BE2C (cell line): ENCODE results near the gene KAZN.

Experiments
- DNase-seq: peaks from one replicate; pipeline ENCODE4 v3.0.0-alpha.2; 2020
- H3K27me3 ChIP-seq: fragments of 250-450 bp; sonication (Bioruptor Pico); 2 replicates; pipeline ENCODE4 v1.5.1; 2020; ENCODE audit warnings: mild to moderate bottlenecking
- H3K36me3 ChIP-seq: fragments of 250-450 bp; sonication (Bioruptor Pico); 2 replicates; pipeline ENCODE4 v1.5.1; 2020; ENCODE audit warnings: mild to moderate bottlenecking
- H3K4me1 ChIP-seq: fragments of 250-450 bp; sonication (Bioruptor Pico); 2 replicates; pipeline ENCODE4 v1.5.1; 2020
- H3K4me3 ChIP-seq: 2 replicates; pipeline ENCODE4 v1.5.1; 2011; ENCODE audit warnings: low read depth, low read length
- H3K9me3 ChIP-seq: fragments of 250-450 bp; sonication (Bioruptor Pico); 2 replicates; pipeline ENCODE4 v1.5.1; 2020
- TF ChIP-seq, protein P1 (sequence below): IDR thresholded peaks from 2 replicates; pipeline ENCODE4 v1.5.1; 2012; ENCODE audit warnings: mild to moderate bottlenecking, low read depth, low read length

KAZN gene

GRCh38 chr1:15120251-15120945 is 521.9 kb downstream of the KAZN start:
- Histone ChIP-seq H3K4me1 (no peaks in the 10 kb centered on the region), H3K4me3 (no peak overlapping the region), H3K36me3 (no peaks in the 10 kb centered on the region), H3K27me3 (no peaks in the 10 kb centered on the region), H3K9me3 (no peaks in the 10 kb centered on the region)
- no peak for DNase-seq
- TF ChIP-seq, protein P1, sequence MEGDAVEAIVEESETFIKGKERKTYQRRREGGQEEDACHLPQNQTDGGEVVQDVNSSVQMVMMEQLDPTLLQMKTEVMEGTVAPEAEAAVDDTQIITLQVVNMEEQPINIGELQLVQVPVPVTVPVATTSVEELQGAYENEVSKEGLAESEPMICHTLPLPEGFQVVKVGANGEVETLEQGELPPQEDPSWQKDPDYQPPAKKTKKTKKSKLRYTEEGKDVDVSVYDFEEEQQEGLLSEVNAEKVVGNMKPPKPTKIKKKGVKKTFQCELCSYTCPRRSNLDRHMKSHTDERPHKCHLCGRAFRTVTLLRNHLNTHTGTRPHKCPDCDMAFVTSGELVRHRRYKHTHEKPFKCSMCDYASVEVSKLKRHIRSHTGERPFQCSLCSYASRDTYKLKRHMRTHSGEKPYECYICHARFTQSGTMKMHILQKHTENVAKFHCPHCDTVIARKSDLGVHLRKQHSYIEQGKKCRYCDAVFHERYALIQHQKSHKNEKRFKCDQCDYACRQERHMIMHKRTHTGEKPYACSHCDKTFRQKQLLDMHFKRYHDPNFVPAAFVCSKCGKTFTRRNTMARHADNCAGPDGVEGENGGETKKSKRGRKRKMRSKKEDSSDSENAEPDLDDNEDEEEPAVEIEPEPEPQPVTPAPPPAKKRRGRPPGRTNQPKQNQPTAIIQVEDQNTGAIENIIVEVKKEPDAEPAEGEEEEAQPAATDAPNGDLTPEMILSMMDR = no peak

DNA sequence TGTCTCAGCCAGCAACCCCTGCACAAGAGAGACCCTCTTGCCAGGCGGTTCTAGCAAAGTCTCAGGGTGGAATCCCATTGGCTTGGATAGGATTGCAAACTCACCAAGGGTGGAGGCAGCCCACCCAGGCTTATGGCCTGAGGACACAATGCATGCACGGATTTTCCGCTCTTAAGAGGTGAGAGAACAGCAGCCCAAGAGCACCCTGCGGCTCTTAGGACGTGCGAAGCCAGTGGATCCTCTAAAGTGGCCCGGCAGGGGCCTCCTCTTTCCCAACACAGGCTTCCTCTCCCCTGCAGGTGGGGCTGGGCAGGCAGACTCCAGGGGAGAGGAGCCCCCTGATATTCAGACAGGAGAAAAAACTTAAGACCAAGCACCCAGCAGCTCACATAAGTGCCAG is 523.8 kb downstream of the KAZN start:
- H3K36me3 ChIP-seq = no peaks in the 10 kb centered on the region
- H3K4me3 ChIP-seq = no peak overlapping the region
- H3K9me3 ChIP-seq = no peaks in the 10 kb centered on the region
- TF ChIP-seq, protein P1 = no peak
- DNase-seq = no peak
- H3K27me3 ChIP-seq = no peaks in the 10 kb centered on the region
- no peaks in the 10 kb centered on the region for H3K4me1 ChIP-seq

GRCh38 chr1:15123270-15123669 is 524.8 kb downstream of the KAZN start:
- no peaks in the 10 kb centered on the region for H3K4me1 ChIP-seq
- TF ChIP-seq, protein P1 = no peak
- no peaks in the 10 kb centered on the region for H3K9me3 ChIP-seq
- DNase-seq = no peak
- no peaks in the 10 kb centered on the region for H3K27me3 ChIP-seq
- H3K36me3 ChIP-seq = no peaks in the 10 kb centered on the region
- H3K4me3 ChIP-seq = no peak overlapping the region

GRCh38 chr1:15123925-15124324 is 525.4 kb downstream of the KAZN start:
- TF ChIP-seq, protein P1 = no peak
- DNase-seq = no peak
- no peaks in the 10 kb centered on the region for H3K36me3 ChIP-seq
- no peaks in the 10 kb centered on the region for H3K9me3 ChIP-seq
- no peaks in the 10 kb centered on the region for H3K27me3 ChIP-seq
- H3K4me1 ChIP-seq = no peaks in the 10 kb centered on the region
- no peak overlapping the region for H3K4me3 ChIP-seq

DNA sequence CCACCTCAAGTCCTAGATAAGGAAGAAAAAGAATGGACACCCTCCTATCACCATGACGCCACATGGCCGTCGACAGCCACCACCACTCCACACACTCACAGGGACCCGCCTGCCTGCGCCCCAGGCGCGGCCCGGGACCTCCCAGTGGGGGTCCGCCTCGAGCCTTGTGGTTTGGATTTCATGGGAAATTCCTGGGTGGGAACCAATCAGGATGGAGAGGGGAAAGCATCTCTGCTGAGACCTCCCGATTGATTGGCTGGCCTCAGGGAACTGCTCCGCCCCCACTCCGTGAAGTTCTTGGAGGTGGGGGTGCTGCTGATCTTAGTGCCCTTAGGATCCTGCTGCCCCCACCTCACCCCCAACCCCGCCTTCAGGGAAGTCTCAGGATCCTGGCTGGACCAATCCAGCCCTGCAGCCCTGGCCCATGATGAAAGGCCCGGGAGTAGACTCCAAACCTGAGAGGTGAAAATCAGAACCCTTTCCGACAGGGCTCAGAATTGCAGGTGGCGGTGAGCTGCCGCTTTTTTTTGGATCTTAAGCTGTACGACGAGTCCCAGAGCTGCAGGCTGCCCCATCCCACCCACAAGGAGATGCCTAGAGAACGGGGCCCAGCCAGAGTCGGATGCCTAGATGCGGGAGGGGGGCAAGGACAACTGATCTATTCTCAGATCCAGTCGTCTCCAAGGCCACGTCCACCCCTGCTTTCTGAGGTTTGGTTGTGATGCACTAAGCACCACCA is 526.0 kb downstream of the KAZN start:
- H3K36me3 ChIP-seq = no peaks in the 10 kb centered on the region
- DNase-seq = no peak
- no peaks in the 10 kb centered on the region for H3K9me3 ChIP-seq
- H3K4me3 ChIP-seq = no peak overlapping the region
- no peaks in the 10 kb centered on the region for H3K27me3 ChIP-seq
- TF ChIP-seq, protein P1 = no peak
- H3K4me1 ChIP-seq = no peaks in the 10 kb centered on the region

- TF ChIP-seq, protein P1 = no peak
- Histone ChIP-seq H3K27me3 (no peaks in the 10 kb centered on the region), H3K36me3 (no peaks in the 10 kb centered on the region), H3K4me1 (no peaks in the 10 kb centered on the region), H3K4me3 (no peak overlapping the region), H3K9me3 (no peaks in the 10 kb centered on the region; the same call in 1 of the 2 replicates)
- no peak for DNase-seq
Observed at GRCh38 chr1:15125101-15125745, 526.7 kb downstream of the KAZN start.
